HepG2 (cell line): ENCODE data around the gene ENG. TPM values are rescaled to one million over a fixed set of nuclear protein-coding genes. Genes with fewer than 3 reads are reported as not detected.

Source experiments
- CHD2 ChIP-seq: IDR thresholded peaks from 2 replicates; pipeline ENCODE4 v1.6.1; 2011; ENCODE audit warnings: low read depth, low read length, improper control_type of control experiment
- HDAC2 ChIP-seq: sonication (generic); formaldehyde crosslinking; IDR thresholded peaks from 2 replicates; pipeline ENCODE4 v1.4.0; 2020; ENCODE audit warnings: missing genetic modification reagents
- ISX ChIP-seq: sonication (generic); formaldehyde crosslinking; conservative IDR thresholded peaks from 2 replicates; pipeline ENCODE4 v1.5.0; 2020; ENCODE audit warnings: missing genetic modification reagents
- KAT7 ChIP-seq: IDR thresholded peaks from 2 replicates; pipeline ENCODE4 v1.6.1; 2018; ENCODE audit warnings: borderline replicate concordance, missing compliant biosample characterization
- PHF21A ChIP-seq: sonication (generic); formaldehyde crosslinking; IDR thresholded peaks from 2 replicates; pipeline ENCODE4 v1.5.0; 2020; ENCODE audit warnings: mild to moderate bottlenecking, missing genetic modification reagents
- SIX1 ChIP-seq: sonication (generic); formaldehyde crosslinking; IDR thresholded peaks from 2 replicates; pipeline ENCODE4 v1.4.0; 2020; ENCODE audit warnings: missing genetic modification reagents, borderline replicate concordance
- SMAD1 ChIP-seq: sonication (generic); formaldehyde crosslinking; IDR thresholded peaks from 2 replicates; pipeline ENCODE4 v1.4.0; 2020; ENCODE audit warnings: missing genetic modification reagents, low read depth, mild to moderate bottlenecking, borderline replicate concordance
- ZNF30 ChIP-seq: sonication (generic); formaldehyde crosslinking; IDR thresholded peaks from 2 replicates; pipeline ENCODE4 v1.5.0; 2020; ENCODE audit warnings: mild to moderate bottlenecking, missing genetic modification reagents
- ZNF446 ChIP-seq: sonication (generic); formaldehyde crosslinking; IDR thresholded peaks from 2 replicates; pipeline ENCODE4 v1.5.0; 2020; ENCODE audit warnings: mild to moderate bottlenecking, missing genetic modification reagents
- ZNF652 ChIP-seq: IDR thresholded peaks from 2 replicates; pipeline ENCODE4 v1.6.1; 2016; ENCODE audit warnings: low read depth, borderline replicate concordance
- ZNF878 ChIP-seq: sonication (generic); formaldehyde crosslinking; IDR thresholded peaks from 2 replicates; pipeline ENCODE4 v1.8.1; 2023; ENCODE audit warnings: mild to moderate bottlenecking, missing genetic modification reagents, moderate library complexity
- polyA plus RNA-seq, 8 experiments: library from polyadenylated mRNA; depleted of rRNA in 3 of 8; stranded (reverse) in 7 of 8; unstranded in 1 of 8; fragments of >200 nt; fragmentation: Illumina TruSeq in 4 of 8; extraction: Trizol in 4 of 8; gene quantifications; 2 replicates each; pipeline versions ENCODE4 v1.2.1 to v1.2.3, GENCODE V29; 2011 to 2016; ENCODE audit warnings: low read depth in 4 of 8, missing spikeins in 1 of 8, mixed read lengths in 1 of 8; ENCODE audit not compliant: insufficient read depth in 1 of 8
- total RNA-seq, 5 experiments: library from RNA; depleted of rRNA; stranded (reverse); fragments of >200 nt; fragmentation: Illumina TruSeq; extraction: Trizol; gene quantifications; 2 replicates each; pipeline ENCODE4 v1.2.3, GENCODE V29; 2016; ENCODE audit warnings: low read depth in 1 of 5
- TF ChIP-seq, protein P1 (sequence below), 2 experiments: fragments of 450-650 bp in 1 of 2; sonication (generic) in 1 of 2; formaldehyde crosslinking in 1 of 2; IDR thresholded peaks; 2 replicates each; pipeline versions ENCODE4 v1.6.1 to v1.8.0; 2016 to 2022; ENCODE audit warnings: antibody characterized with exemption in 1 of 2, mild to moderate bottlenecking in 1 of 2, missing genetic modification reagents in 1 of 2
- TF ChIP-seq, protein P2 (sequence below): sonication (generic); formaldehyde crosslinking; IDR thresholded peaks from 2 replicates; pipeline ENCODE4 v1.4.0; 2020; ENCODE audit warnings: missing genetic modification reagents, borderline replicate concordance
- TF ChIP-seq, protein P3 (sequence below): IDR thresholded peaks from 2 replicates; pipeline ENCODE4 v1.6.1; 2016; ENCODE audit warnings: low read depth, borderline replicate concordance

Gene ENG
- total and polyA plus RNA-seq, 2 of the 13 experiments (the other 11 are each of a cell fraction or from before 2014, with no cell fraction given), result 0.02 to 1.1 TPM

DNA sequence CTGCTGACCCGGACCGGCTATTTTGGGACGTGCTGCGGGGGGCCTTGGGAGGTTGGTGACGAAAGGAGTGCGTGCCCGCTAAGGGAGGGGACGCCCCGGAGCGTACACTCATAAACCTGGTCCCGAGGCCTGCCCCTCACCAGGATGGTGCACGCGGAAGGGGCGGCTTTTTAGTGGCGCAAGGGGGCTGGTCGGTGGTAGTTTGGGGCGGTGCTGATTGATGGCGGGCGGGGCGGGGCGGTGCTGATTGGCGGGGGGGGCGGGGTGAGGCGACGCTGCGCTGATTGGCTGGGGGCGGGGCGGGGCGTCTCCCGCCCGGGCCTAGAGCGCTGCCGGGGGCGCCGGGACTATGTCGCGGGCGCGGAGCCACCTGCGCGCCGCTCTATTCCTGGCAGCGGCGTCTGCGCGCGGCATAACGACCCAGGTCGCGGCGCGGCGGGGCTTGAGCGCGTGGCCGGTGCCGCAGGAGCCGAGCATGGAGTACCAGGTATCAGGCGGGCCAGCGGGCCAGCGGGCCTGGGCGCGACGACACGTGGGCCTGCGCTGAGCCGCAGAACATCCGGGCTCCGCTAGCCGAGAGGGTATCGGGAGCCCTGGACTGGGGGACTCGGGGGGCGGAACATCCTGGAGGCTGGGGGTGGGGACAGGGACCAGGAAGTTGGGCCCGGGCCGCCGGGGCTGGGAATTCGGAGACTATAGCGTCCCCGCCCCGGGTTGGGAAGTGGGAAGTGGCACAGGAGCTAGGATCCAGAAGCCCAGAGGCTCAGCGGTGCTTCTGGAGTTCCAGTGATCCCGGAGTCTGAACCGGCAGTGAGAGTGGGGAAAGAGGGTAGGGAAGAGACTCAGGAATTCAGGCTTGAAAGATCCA, 51.6 kb downstream of the ENG start, which contains the start of gene FPGS (continued):
- TF ChIP-seq, protein P1, sequence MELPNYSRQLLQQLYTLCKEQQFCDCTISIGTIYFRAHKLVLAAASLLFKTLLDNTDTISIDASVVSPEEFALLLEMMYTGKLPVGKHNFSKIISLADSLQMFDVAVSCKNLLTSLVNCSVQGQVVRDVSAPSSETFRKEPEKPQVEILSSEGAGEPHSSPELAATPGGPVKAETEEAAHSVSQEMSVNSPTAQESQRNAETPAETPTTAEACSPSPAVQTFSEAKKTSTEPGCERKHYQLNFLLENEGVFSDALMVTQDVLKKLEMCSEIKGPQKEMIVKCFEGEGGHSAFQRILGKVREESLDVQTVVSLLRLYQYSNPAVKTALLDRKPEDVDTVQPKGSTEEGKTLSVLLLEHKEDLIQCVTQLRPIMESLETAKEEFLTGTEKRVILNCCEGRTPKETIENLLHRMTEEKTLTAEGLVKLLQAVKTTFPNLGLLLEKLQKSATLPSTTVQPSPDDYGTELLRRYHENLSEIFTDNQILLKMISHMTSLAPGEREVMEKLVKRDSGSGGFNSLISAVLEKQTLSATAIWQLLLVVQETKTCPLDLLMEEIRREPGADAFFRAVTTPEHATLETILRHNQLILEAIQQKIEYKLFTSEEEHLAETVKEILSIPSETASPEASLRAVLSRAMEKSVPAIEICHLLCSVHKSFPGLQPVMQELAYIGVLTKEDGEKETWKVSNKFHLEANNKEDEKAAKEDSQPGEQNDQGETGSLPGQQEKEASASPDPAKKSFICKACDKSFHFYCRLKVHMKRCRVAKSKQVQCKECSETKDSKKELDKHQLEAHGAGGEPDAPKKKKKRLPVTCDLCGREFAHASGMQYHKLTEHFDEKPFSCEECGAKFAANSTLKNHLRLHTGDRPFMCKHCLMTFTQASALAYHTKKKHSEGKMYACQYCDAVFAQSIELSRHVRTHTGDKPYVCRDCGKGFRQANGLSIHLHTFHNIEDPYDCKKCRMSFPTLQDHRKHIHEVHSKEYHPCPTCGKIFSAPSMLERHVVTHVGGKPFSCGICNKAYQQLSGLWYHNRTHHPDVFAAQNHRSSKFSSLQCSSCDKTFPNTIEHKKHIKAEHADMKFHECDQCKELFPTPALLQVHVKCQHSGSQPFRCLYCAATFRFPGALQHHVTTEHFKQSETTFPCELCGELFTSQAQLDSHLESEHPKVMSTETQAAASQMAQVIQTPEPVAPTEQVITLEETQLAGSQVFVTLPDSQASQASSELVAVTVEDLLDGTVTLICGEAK (IDR thresholded peaks at IDR 0.05), result no peak
- TF ChIP-seq, protein P1 (CRISPR knock-in tag; IDR thresholded peaks at IDR 0.05), result peak; percentile 63
- TF ChIP-seq HDAC2 (CRISPR knock-in tag) (peak; percentile 40; the same call in 1 of the 2 replicates), ZNF446 (CRISPR knock-in tag) (peak; percentile 76; the same call in 1 of the 2 replicates), PHF21A (CRISPR knock-in tag) (peak; percentile 62), CHD2 (peak; percentile 38; the same call in 1 of the 2 replicates), KAT7 (no peak; the same call in 1 of the 2 replicates), SIX1 (no peak), ZNF878 (CRISPR knock-in tag) (peak; percentile 37; the same call in 1 of the 2 replicates), ZNF652 (CRISPR knock-in tag) (no peak), SMAD1 (CRISPR knock-in tag) (peak; percentile 53; the same call in 1 of the 2 replicates), ISX (CRISPR knock-in tag) (0 out of 2 replicates have a peak, but pooled peaks have one; percentile 51), ZNF30 (CRISPR knock-in tag) (no peak)
- TF ChIP-seq, protein P2, sequence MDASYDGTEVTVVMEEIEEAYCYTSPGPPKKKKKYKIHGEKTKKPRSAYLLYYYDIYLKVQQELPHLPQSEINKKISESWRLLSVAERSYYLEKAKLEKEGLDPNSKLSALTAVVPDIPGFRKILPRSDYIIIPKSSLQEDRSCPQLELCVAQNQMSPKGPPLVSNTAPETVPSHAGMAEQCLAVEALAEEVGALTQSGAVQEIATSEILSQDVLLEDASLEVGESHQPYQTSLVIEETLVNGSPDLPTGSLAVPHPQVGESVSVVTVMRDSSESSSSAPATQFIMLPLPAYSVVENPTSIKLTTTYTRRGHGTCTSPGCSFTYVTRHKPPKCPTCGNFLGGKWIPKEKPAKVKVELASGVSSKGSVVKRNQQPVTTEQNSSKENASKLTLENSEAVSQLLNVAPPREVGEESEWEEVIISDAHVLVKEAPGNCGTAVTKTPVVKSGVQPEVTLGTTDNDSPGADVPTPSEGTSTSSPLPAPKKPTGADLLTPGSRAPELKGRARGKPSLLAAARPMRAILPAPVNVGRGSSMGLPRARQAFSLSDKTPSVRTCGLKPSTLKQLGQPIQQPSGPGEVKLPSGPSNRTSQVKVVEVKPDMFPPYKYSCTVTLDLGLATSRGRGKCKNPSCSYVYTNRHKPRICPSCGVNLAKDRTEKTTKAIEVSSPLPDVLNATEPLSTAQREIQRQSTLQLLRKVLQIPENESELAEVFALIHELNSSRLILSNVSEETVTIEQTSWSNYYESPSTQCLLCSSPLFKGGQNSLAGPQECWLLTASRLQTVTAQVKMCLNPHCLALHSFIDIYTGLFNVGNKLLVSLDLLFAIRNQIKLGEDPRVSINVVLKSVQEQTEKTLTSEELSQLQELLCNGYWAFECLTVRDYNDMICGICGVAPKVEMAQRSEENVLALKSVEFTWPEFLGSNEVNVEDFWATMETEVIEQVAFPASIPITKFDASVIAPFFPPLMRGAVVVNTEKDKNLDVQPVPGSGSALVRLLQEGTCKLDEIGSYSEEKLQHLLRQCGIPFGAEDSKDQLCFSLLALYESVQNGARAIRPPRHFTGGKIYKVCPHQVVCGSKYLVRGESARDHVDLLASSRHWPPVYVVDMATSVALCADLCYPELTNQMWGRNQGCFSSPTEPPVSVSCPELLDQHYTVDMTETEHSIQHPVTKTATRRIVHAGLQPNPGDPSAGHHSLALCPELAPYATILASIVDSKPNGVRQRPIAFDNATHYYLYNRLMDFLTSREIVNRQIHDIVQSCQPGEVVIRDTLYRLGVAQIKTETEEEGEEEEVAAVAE, result no peak
- TF ChIP-seq, protein P3, sequence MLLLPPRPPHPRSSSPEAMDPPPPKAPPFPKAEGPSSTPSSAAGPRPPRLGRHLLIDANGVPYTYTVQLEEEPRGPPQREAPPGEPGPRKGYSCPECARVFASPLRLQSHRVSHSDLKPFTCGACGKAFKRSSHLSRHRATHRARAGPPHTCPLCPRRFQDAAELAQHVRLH (CRISPR knock-in tag), result 0 out of 2 replicates have a peak, but pooled peaks have one; percentile 9
